ENCODE results near the gene ARL4A.

- no peak for TF ChIP-seq PATZ1 (CRISPR knock-in tag; IDR thresholded peaks at IDR 0.05; ENCODE audit: borderline replicate concordance)
- no peak for TF ChIP-seq TCF4 (CRISPR knock-in tag; IDR thresholded peaks at IDR 0.05; ENCODE audit: borderline replicate concordance)
- no peak for TF ChIP-seq ZNF70 (CRISPR knock-in tag; IDR thresholded peaks at IDR 0.05)
- no peak for TF ChIP-seq ARNTL (CRISPR knock-in tag; IDR thresholded peaks at IDR 0.05; ENCODE audit: borderline replicate concordance, low read depth)
- TF ChIP-seq RARB (CRISPR knock-in tag; IDR thresholded peaks at IDR 0.05): no peak
- no peak for TF ChIP-seq SNAI2 (CRISPR knock-in tag; IDR thresholded peaks at IDR 0.05)
- TF ChIP-seq ZFP30 (CRISPR knock-in tag; IDR thresholded peaks at IDR 0.05): no peak
- no peak for TF ChIP-seq OSR1 (CRISPR knock-in tag; IDR thresholded peaks at IDR 0.05)
- no peak for TF ChIP-seq ZNF8 (CRISPR knock-in tag; IDR thresholded peaks at IDR 0.05)
- no peak for TF ChIP-seq ZNF565 (CRISPR knock-in tag; conservative IDR thresholded peaks at IDR 0.05; ENCODE audit: low read depth)
- no peak for TF ChIP-seq CREB5 (CRISPR knock-in tag; IDR thresholded peaks at IDR 0.05; ENCODE audit: low read depth)
These were observed 26.9 kb downstream of the ARL4A start for GRCh38 chr7:12714379-12714737.

Data from SK-N-SH treated with all-trans-retinoic acid at 6 μM for 48 hours (cell line).